ENCODE measurements around the gene TCTN1.
A peak's percentile ranks its signal among the peaks of the same experiment; 100 is the strongest.
"Not testable (repeated sequence)": the region's sequence is repeated elsewhere in the genome, so short reads cannot be mapped to it uniquely, and the experiment has no call there.

Gene TCTN1

DNA sequence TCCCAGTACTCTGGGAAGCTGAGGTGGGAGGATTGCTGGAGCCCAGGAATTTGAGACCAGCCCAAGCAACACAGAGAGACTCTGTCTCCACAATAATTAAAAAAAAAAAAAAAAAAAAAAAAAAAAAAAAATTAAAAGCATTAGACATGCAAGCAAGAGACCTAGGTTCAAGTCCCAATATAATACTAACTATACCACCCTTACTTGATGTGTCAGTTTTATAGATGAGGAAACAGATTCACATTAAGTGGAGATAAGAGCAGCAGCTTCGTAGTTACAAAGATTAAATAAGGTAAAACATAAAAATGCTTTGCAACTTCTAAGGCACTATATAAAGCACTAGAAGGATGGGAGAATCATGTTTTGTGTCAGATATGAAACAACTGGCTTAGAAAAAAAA, 39.9 kb upstream of the TCTN1 start:
- TF ChIP-seq CTCF (IDR thresholded peaks at IDR 0.05; ENCODE audit: insufficient read depth, low read depth, low read length, missing control alignments) = no peak
- no peak overlapping the region for H3K4me3 ChIP-seq (ENCODE audit: low read length)
- DNase-seq (ENCODE audit: low read depth) = no peak

- not testable (repeated sequence) for DNase-seq (ENCODE audit: low read depth); H3K4me3 ChIP-seq (ENCODE audit: low read length)
These were observed 39.2 kb upstream of the TCTN1 start for GRCh38 chr12:110574717-110575230.

- no peak for TF ChIP-seq CTCF (IDR thresholded peaks at IDR 0.05; ENCODE audit: insufficient read depth, low read depth, low read length, missing control alignments)
- no peak for DNase-seq (ENCODE audit: low read depth)
- no peak overlapping the region for H3K4me3 ChIP-seq (ENCODE audit: low read length)
These were observed 38.6 kb upstream of the TCTN1 start for GRCh38 chr12:110575326-110575725.

DNA sequence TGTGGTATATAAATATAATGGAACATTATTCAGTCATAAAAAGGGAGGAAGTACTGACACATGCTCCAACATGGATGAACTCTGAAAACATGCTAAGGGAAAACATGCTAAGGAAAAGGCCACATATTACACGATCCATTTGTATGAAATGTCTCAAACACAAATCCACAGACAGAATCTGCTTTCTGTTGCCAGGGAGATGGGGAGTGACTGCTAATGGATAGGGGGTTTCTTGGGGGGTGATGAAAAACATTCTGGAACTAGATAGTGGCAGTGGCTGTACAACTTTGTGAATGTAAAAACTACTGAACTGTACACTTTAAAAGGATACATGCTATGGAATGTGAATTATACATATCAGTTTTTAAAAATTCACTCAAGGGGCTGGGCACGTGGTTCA, 37.4 kb upstream of the TCTN1 start:
- no peak for TF ChIP-seq CTCF (IDR thresholded peaks at IDR 0.05; ENCODE audit: insufficient read depth, low read depth, low read length, missing control alignments)
- H3K4me3 ChIP-seq (ENCODE audit: low read length) = no peak overlapping the region
- no peak for DNase-seq (ENCODE audit: low read depth)

- DNase-seq (ENCODE audit: low read depth) = peak; percentile 94
- H3K4me3 ChIP-seq (ENCODE audit: low read length) = peak overlapping the region; percentile 32
- no peak for TF ChIP-seq CTCF (IDR thresholded peaks at IDR 0.05; ENCODE audit: insufficient read depth, low read depth, low read length, missing control alignments)
These were observed 35.9 kb upstream of the TCTN1 start for GRCh38 chr12:110577864-110578693.

- DNase-seq (ENCODE audit: low read depth) = peak; percentile 81
- no peak overlapping the region for H3K4me3 ChIP-seq (ENCODE audit: low read length)
- TF ChIP-seq CTCF (IDR thresholded peaks at IDR 0.05; ENCODE audit: insufficient read depth, low read depth, low read length, missing control alignments) = no peak
These were observed 35.0 kb upstream of the TCTN1 start for GRCh38 chr12:110578694-110579534.

DNA sequence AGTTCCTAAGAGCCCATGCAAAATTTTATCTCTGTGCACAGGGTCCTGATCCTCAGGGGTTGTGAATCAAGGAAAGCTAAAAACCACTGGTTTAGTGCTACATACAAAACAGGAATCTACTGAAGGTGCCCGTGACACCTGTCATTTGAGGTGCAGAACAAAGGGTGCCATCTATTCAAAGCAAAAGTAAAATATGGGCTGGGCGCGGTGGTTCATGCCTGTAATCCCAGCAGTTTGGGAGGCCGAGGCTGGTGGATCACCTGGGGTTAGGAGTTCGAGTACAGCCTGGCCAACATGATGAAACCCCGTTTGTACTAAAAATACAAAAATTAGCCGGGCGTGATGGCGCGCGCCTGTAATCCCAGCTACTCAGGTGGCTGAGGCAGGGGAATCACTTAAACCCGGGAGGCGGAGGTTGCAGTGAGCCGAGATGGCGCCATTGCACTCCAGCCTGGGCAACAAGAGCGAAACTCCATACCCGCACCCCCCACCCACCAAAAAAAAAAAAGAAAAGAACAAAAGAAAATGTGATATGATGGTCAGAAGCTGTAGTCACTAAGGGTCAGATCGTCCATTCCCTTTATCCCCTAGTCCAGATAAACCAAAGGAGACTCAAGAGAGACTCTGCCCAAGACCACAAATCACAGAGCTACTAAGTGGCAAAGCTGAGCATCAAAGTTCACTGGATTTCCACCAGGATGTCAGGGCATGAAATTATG, 34.2 kb upstream of the TCTN1 start:
- no peak overlapping the region for H3K4me3 ChIP-seq (ENCODE audit: low read length)
- no peak for TF ChIP-seq CTCF (IDR thresholded peaks at IDR 0.05; ENCODE audit: insufficient read depth, low read depth, low read length, missing control alignments)
- no peak for DNase-seq (ENCODE audit: low read depth)

Measured in epithelial cell of esophagus (primary cell).